ENCODE results near the gene TAF4B. TPM values are rescaled to one million over a fixed set of nuclear protein-coding genes. Genes with fewer than 3 reads are reported as not detected.

TAF4B gene
- total RNA-seq, 1 donor from 2014 or later: 2.3 TPM

GRCh38 chr18:26418225-26418624, 192.0 kb downstream of the TAF4B start:
- Mint-ChIP-seq H3K36me3 (ENCODE audit: unreplicated experiment) (no peaks in the 10 kb centered on the region), H3K4me3 (ENCODE audit: unreplicated experiment) (no peak overlapping the region), H3K4me1 (ENCODE audit: unreplicated experiment) (peaks cover 3% of the 10 kb centered on the region), H3K9me3 (ENCODE audit: unreplicated experiment) (no peaks in the 10 kb centered on the region), H3K27me3 (ENCODE audit: unreplicated experiment) (no peaks in the 10 kb centered on the region), H3K27ac (ENCODE audit: unreplicated experiment) (no peak overlapping the region)
- no peak for TF ChIP-seq CTCF (IDR thresholded peaks at IDR 0.05)
- DNase-seq (ENCODE audit: extremely low spot score, unreplicated experiment): peak; percentile 48

GRCh38 chr18:26419746-26420145, 193.5 kb downstream of the TAF4B start:
- TF ChIP-seq CTCF (IDR thresholded peaks at IDR 0.05): no peak
- H3K36me3 Mint-ChIP-seq (ENCODE audit: unreplicated experiment): no peaks in the 10 kb centered on the region
- no peak overlapping the region for H3K27ac Mint-ChIP-seq (ENCODE audit: unreplicated experiment)
- peak; percentile 76 for DNase-seq (ENCODE audit: extremely low spot score, unreplicated experiment)
- peaks cover 3% of the 10 kb centered on the region for H3K4me1 Mint-ChIP-seq (ENCODE audit: unreplicated experiment)
- H3K4me3 Mint-ChIP-seq (ENCODE audit: unreplicated experiment): no peak overlapping the region
- H3K9me3 Mint-ChIP-seq (ENCODE audit: unreplicated experiment): no peaks in the 10 kb centered on the region
- H3K27me3 Mint-ChIP-seq (ENCODE audit: unreplicated experiment): no peaks in the 10 kb centered on the region

GRCh38 chr18:26421503-26421902, 195.3 kb downstream of the TAF4B start:
- no peak overlapping the region for H3K27ac Mint-ChIP-seq (ENCODE audit: unreplicated experiment)
- H3K27me3 Mint-ChIP-seq (ENCODE audit: unreplicated experiment): no peaks in the 10 kb centered on the region
- H3K9me3 Mint-ChIP-seq (ENCODE audit: unreplicated experiment): no peaks in the 10 kb centered on the region
- peaks cover 3% of the 10 kb centered on the region for H3K4me1 Mint-ChIP-seq (ENCODE audit: unreplicated experiment)
- peak; percentile 77 for DNase-seq (ENCODE audit: extremely low spot score, unreplicated experiment)
- H3K36me3 Mint-ChIP-seq (ENCODE audit: unreplicated experiment): no peaks in the 10 kb centered on the region
- no peak for TF ChIP-seq CTCF (IDR thresholded peaks at IDR 0.05)
- H3K4me3 Mint-ChIP-seq (ENCODE audit: unreplicated experiment): no peak overlapping the region

- H3K4me1 Mint-ChIP-seq (ENCODE audit: unreplicated experiment): peaks cover 3% of the 10 kb centered on the region
- H3K36me3 Mint-ChIP-seq (ENCODE audit: unreplicated experiment): no peaks in the 10 kb centered on the region
- H3K27ac Mint-ChIP-seq (ENCODE audit: unreplicated experiment): no peak overlapping the region
- no peak overlapping the region for H3K4me3 Mint-ChIP-seq (ENCODE audit: unreplicated experiment)
- peak; percentile 77 for DNase-seq (ENCODE audit: extremely low spot score, unreplicated experiment)
- H3K27me3 Mint-ChIP-seq (ENCODE audit: unreplicated experiment): no peaks in the 10 kb centered on the region
- H3K9me3 Mint-ChIP-seq (ENCODE audit: unreplicated experiment): no peaks in the 10 kb centered on the region
- no peak for TF ChIP-seq CTCF (IDR thresholded peaks at IDR 0.05)
Measured at GRCh38 chr18:26421931-26422330, 195.7 kb downstream of the TAF4B start.

DNA sequence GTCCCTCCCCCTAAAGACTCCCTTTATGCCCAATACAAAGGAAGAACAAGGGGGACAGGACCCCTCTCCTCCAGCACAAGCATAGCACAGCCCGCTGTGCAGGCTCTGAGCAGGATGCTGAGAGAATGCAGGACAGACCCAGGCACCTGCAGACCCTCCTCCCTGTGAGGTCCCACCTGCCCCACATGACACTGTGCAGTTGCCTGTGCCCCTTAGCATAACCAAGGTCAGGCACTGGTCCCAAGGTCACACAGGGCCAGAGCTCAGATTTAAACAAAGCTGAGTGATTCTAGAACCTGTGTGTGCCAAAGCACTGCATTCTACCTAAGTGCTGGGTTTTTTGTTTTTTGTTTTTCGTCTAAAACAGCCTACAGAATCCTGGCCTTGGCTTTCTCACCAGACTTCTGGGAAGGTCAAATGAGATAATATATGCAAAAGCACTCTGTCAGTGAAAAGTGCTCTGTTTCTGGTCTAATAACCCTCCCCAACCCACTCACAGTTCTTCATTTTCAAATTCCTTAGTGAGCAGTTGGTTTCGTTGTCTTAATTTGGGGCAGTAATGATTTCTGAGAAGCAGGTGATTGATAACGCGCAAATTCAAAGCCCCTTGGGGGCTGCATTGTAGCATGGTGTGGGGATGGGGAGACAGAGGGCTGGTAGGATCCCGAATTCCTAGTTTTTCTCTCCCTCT, 196.4 kb downstream of the TAF4B start:
- H3K4me1 Mint-ChIP-seq (ENCODE audit: unreplicated experiment): peaks cover 3% of the 10 kb centered on the region
- no peaks in the 10 kb centered on the region for H3K27me3 Mint-ChIP-seq (ENCODE audit: unreplicated experiment)
- H3K27ac Mint-ChIP-seq (ENCODE audit: unreplicated experiment): no peak overlapping the region
- H3K36me3 Mint-ChIP-seq (ENCODE audit: unreplicated experiment): no peaks in the 10 kb centered on the region
- no peak for TF ChIP-seq CTCF (IDR thresholded peaks at IDR 0.05)
- H3K4me3 Mint-ChIP-seq (ENCODE audit: unreplicated experiment): no peak overlapping the region
- peak; percentile 68 for DNase-seq (ENCODE audit: extremely low spot score, unreplicated experiment)
- H3K9me3 Mint-ChIP-seq (ENCODE audit: unreplicated experiment): no peaks in the 10 kb centered on the region

Data from osteocyte (in vitro differentiated cells).